DOHH2 (cell line): ENCODE data around the gene ATP11A.

ENCODE experiments used
- H3F3A ChIP-seq: fragments of 200-600 bp; sonication (generic), shearing (Covaris generic); 2 replicates; pipeline ENCODE4 v1.6.0; 2016; ENCODE audit warnings: antibody characterized with exemption, mild to moderate bottlenecking; ENCODE audit not compliant: control insufficient read depth, insufficient read depth
- H3K27ac ChIP-seq: fragments of 200-600 bp; sonication (generic); 2 replicates; pipeline ENCODE4 v1.5.1; 2014; ENCODE audit warnings: low read depth, mild to moderate bottlenecking, low read length, moderate library complexity
- H3K27me3 ChIP-seq: fragments of 200-600 bp; sonication (generic); 2 replicates; pipeline ENCODE4 v1.6.1; 2014; ENCODE audit warnings: mild to moderate bottlenecking, low read length, mixed read lengths; ENCODE audit not compliant: control insufficient read depth
- H3K36me3 ChIP-seq: fragments of 200-600 bp; sonication (generic); 2 replicates; pipeline ENCODE4 v1.6.1; 2014; ENCODE audit warnings: mild to moderate bottlenecking, low read length, moderate library complexity, mixed read lengths; ENCODE audit not compliant: control insufficient read depth
- H3K4me1 ChIP-seq: fragments of 200-600 bp; sonication (generic); 2 replicates; pipeline ENCODE4 v1.6.1; 2014; ENCODE audit warnings: mild to moderate bottlenecking, low read length, mixed read lengths; ENCODE audit not compliant: control insufficient read depth
- H3K4me2 ChIP-seq: fragments of 200-600 bp; sonication (generic); 2 replicates; pipeline ENCODE4 v1.6.0; 2014; ENCODE audit warnings: mild to moderate bottlenecking, low read length, moderate library complexity
- H3K4me3 ChIP-seq: fragments of 200-600 bp; sonication (generic); 2 replicates; pipeline ENCODE4 v1.5.1; 2014; ENCODE audit warnings: mild to moderate bottlenecking, low read length, mixed read lengths
- H3K79me2 ChIP-seq: fragments of 200-600 bp; sonication (generic); 2 replicates; pipeline ENCODE4 v1.6.1; 2014; ENCODE audit warnings: mild to moderate bottlenecking, low read length, mixed read lengths; ENCODE audit not compliant: control insufficient read depth
- H3K9me2 ChIP-seq: fragments of 200-600 bp; sonication (generic); replicated peaks from 2 replicates; pipeline ENCODE4 v1.6.1; 2014; ENCODE audit warnings: mild to moderate bottlenecking, low read length, mixed read lengths; ENCODE audit not compliant: control insufficient read depth
- H3K9me3 ChIP-seq: fragments of 200-600 bp; sonication (generic); 2 replicates; pipeline ENCODE4 v1.6.1; 2014; ENCODE audit warnings: antibody characterized with exemption, low read length, mixed read lengths; ENCODE audit not compliant: control insufficient read depth, insufficient read depth
- H4K20me1 ChIP-seq: fragments of 200-600 bp; sonication (generic); 2 replicates; pipeline ENCODE4 v1.6.0; 2014; ENCODE audit warnings: low read depth, mild to moderate bottlenecking, antibody characterized with exemption, low read length, moderate library complexity; ENCODE audit not compliant: control insufficient read depth, insufficient read depth
- CTCF ChIP-seq: fragments of 200-600 bp; sonication (generic); IDR thresholded peaks from one replicate; pipeline ENCODE4 v1.5.1; 2014; ENCODE audit warnings: antibody characterized with exemption, mild to moderate bottlenecking, low read depth, low read length; ENCODE audit not compliant: poor library complexity, severe bottlenecking
- EZH2phosphoT487 ChIP-seq: fragments of 200-600 bp; sonication (generic); IDR thresholded peaks from 2 replicates; pipeline ENCODE4 v1.6.1; 2017; ENCODE audit warnings: borderline replicate concordance, mild to moderate bottlenecking, antibody characterized with exemption, low read length, moderate library complexity, mixed read lengths

Gene ATP11A

GRCh38 chr13:112733661-112734379 lies 44.0 kb downstream of the ATP11A start:
- 0 out of 2 replicates have a peak, but pooled peaks cover 7% of the 10 kb centered on the region for H4K20me1 ChIP-seq
- no peaks in the 10 kb centered on the region for H3K9me3 ChIP-seq
- H3K79me2 ChIP-seq, result peaks cover 29% of the 10 kb centered on the region
- H3F3A ChIP-seq, result no peaks in the 10 kb centered on the region
- H3K4me3 ChIP-seq, result no peak overlapping the region
- no peak for TF ChIP-seq EZH2phosphoT487
- no peak for TF ChIP-seq CTCF
- no peak overlapping the region for H3K27ac ChIP-seq
- no peak overlapping the region for H3K4me2 ChIP-seq
- H3K4me1 ChIP-seq, result no peaks in the 10 kb centered on the region
- no peaks in the 10 kb centered on the region for H3K27me3 ChIP-seq
- H3K9me2 ChIP-seq, result no peaks in the 10 kb centered on the region
- no peaks in the 10 kb centered on the region for H3K36me3 ChIP-seq

- Histone ChIP-seq H3F3A (no peaks in the 10 kb centered on the region), H3K4me1 (no peaks in the 10 kb centered on the region), H3K79me2 (peaks cover 28% of the 10 kb centered on the region), H3K27ac (no peak overlapping the region), H3K27me3 (no peaks in the 10 kb centered on the region), H3K4me2 (no peak overlapping the region), H4K20me1 (peaks cover 13% of the 10 kb centered on the region; the same call in 1 of the 2 replicates), H3K4me3 (no peak overlapping the region), H3K36me3 (no peaks in the 10 kb centered on the region), H3K9me2 (no peaks in the 10 kb centered on the region), H3K9me3 (no peaks in the 10 kb centered on the region)
- no peak for TF ChIP-seq CTCF
- no peak for TF ChIP-seq EZH2phosphoT487
Observed at GRCh38 chr13:112734696-112735547, 45.1 kb downstream of the ATP11A start.

- H3K36me3 ChIP-seq, result no peaks in the 10 kb centered on the region
- TF ChIP-seq CTCF (no peak), EZH2phosphoT487 (no peak)
- H3K79me2 ChIP-seq, result peaks cover 25% of the 10 kb centered on the region
- H3K27ac ChIP-seq, result no peak overlapping the region
- H3K9me3 ChIP-seq, result no peaks in the 10 kb centered on the region
- no peaks in the 10 kb centered on the region for H3K4me1 ChIP-seq
- no peaks in the 10 kb centered on the region for H3F3A ChIP-seq
- no peak overlapping the region for H3K4me3 ChIP-seq
- no peaks in the 10 kb centered on the region for H3K9me2 ChIP-seq
- H3K27me3 ChIP-seq, result no peaks in the 10 kb centered on the region
- H4K20me1 ChIP-seq, result peaks cover 13% of the 10 kb centered on the region; the same call in 1 of the 2 replicates
- H3K4me2 ChIP-seq, result no peak overlapping the region
Observed at GRCh38 chr13:112735791-112736190, 46.0 kb downstream of the ATP11A start.
